SK-N-MC (cell line): Measurements from ENCODE around the gene ZNF530.

Source experiments
- EZH2 ChIP-seq: fragments of 200-600 bp; sonication (generic); IDR thresholded peaks from one replicate; pipeline ENCODE4 v1.6.1; 2017; ENCODE audit warnings: antibody characterized with exemption
- FOXP2 ChIP-seq: optimal IDR thresholded peaks from 2 replicates; pipeline ENCODE3; 2011; ENCODE audit warnings: mild to moderate bottlenecking, moderate library complexity; ENCODE audit not compliant: insufficient read depth; ENCODE audit errors: extremely low read length, control extremely low read depth
- POLR2AphosphoS5 ChIP-seq: IDR thresholded peaks from 2 replicates; pipeline ENCODE4 v1.6.1; 2012; ENCODE audit warnings: mild to moderate bottlenecking, low read depth, low read length, borderline replicate concordance

GRCh38 chr19:57623091-57623490, 23.4 kb downstream of the ZNF530 start:
- TF ChIP-seq POLR2AphosphoS5: no peak
- TF ChIP-seq EZH2: no peak
- TF ChIP-seq FOXP2: no peak
